ENCODE results near the gene ZNF143. TPM values are rescaled to one million over a fixed set of nuclear protein-coding genes. Genes with fewer than 3 reads are reported as not detected.
A peak's percentile ranks its signal among the peaks of the same experiment; 100 is the strongest.

The ZNF143 gene
- total RNA-seq, 1 experiment from 2014 or later: 30.2 TPM

GRCh38 chr11:9462806-9463537 is 2.2 kb downstream of the ZNF143 start:
- ATAC-seq (no peak), DNase-seq (ENCODE audit: low read depth, low spot score) (no peak)
- TF ChIP-seq TCF7L2 (IDR thresholded peaks at IDR 0.05; ENCODE audit: low read depth, low read length) (no peak), SIN3A (IDR thresholded peaks at IDR 0.05; ENCODE audit: borderline replicate concordance, insufficient read depth, low read depth, low read length) (no peak), POLR2AphosphoS5 (IDR thresholded peaks at IDR 0.05; ENCODE audit: low read depth, low read length) (no peak; the same call in 1 of the 2 replicates), CTCF (IDR thresholded peaks at IDR 0.05) (no peak), REST (IDR thresholded peaks at IDR 0.05; ENCODE audit: insufficient read depth in 1 of 2, low read depth in 2 of 2, low read length in 1 of 2) (no peak)
- Histone ChIP-seq H3K27ac (ENCODE audit: low read length) (peak overlapping the region; percentile 66), H3K36me3 (ENCODE audit: control insufficient read depth, insufficient read depth, low read length) (no peaks in the 10 kb centered on the region; the same call in 1 of the 2 replicates), H3K4me3 (ENCODE audit: low read depth in 2 of 2, low read length in 2 of 2) (no peak overlapping the region), H3K9me3 (ENCODE audit: control insufficient read depth, insufficient read depth, low read depth, low read length) (no peaks in the 10 kb centered on the region), H3K4me1 (ENCODE audit: control insufficient read depth, insufficient read depth, low read length) (peaks cover 23% of the 10 kb centered on the region), H3K27me3 (ENCODE audit: control insufficient read depth, insufficient read depth, low read length) (no peaks in the 10 kb centered on the region)
- CTCF ChIA-PET: no interaction called here
- POLR2A ChIA-PET: interaction anchor here (0.6 kb wide), 1 partner anchor 17 kb away, joined by 4 read pairs; no protein-coding TSS in a partner anchor
- intact Hi-C loops (cut with micrococcal nuclease; ENCODE audit: unreplicated experiment): loop anchor here (5.0 kb wide), 1 partner anchor 104 kb away; no protein-coding TSS in a partner anchor
- BruUV-seq (replicated peaks): no TSS peak
- in situ Hi-C loops (cut with HindIII; ENCODE audit: low pct_unique_long_range_greater_than_20kb, low sequenced_read_pairs): no loop called here

GRCh38 chr11:9470765-9471164 is 10.0 kb downstream of the ZNF143 start:
- ATAC-seq (no peak), DNase-seq (ENCODE audit: low read depth, low spot score) (no peak)
- Histone ChIP-seq H3K27ac (ENCODE audit: low read length) (no peak overlapping the region), H3K36me3 (ENCODE audit: control insufficient read depth, insufficient read depth, low read length) (no peaks in the 10 kb centered on the region), H3K9me3 (ENCODE audit: control insufficient read depth, insufficient read depth, low read depth, low read length) (no peaks in the 10 kb centered on the region), H3K4me1 (ENCODE audit: control insufficient read depth, insufficient read depth, low read length) (no peaks in the 10 kb centered on the region), H3K4me3 (ENCODE audit: low read depth in 2 of 2, low read length in 2 of 2) (no peak overlapping the region), H3K27me3 (ENCODE audit: control insufficient read depth, insufficient read depth, low read length) (no peaks in the 10 kb centered on the region)
- no TSS peak for BruUV-seq (replicated peaks)
- POLR2A ChIA-PET: no interaction called here
- CTCF ChIA-PET: no interaction called here
- TF ChIP-seq CTCF (IDR thresholded peaks at IDR 0.05) (no peak), POLR2AphosphoS5 (IDR thresholded peaks at IDR 0.05; ENCODE audit: low read depth, low read length) (no peak), TCF7L2 (IDR thresholded peaks at IDR 0.05; ENCODE audit: low read depth, low read length) (no peak), SIN3A (IDR thresholded peaks at IDR 0.05; ENCODE audit: borderline replicate concordance, insufficient read depth, low read depth, low read length) (no peak), REST (IDR thresholded peaks at IDR 0.05; ENCODE audit: insufficient read depth in 1 of 2, low read depth in 2 of 2, low read length in 1 of 2) (no peak)
- in situ Hi-C loops (cut with HindIII; ENCODE audit: low pct_unique_long_range_greater_than_20kb, low sequenced_read_pairs): no loop called here
- intact Hi-C loops (cut with micrococcal nuclease; ENCODE audit: unreplicated experiment): no loop called here

Data from Panc1 (cell line).